HepG2 (cell line): Measurements from ENCODE around the gene STK38L.

ENCODE experiments used
- CTCF ChIP-seq: sonication (generic); formaldehyde crosslinking; IDR thresholded peaks from 2 replicates; pipeline ENCODE4 v1.5.0; 2020; ENCODE audit warnings: mild to moderate bottlenecking, missing genetic modification reagents, moderate library complexity
- POLR2A ChIP-seq, 2 experiments: IDR thresholded peaks; 2 replicates each; pipeline ENCODE4 v1.6.1; 2011; ENCODE audit warnings: low read depth in 2 of 2, low read length in 2 of 2, mild to moderate bottlenecking in 1 of 2, moderate library complexity in 1 of 2; ENCODE audit not compliant: insufficient read depth in 1 of 2
- ZNF547 ChIP-seq: sonication (generic); formaldehyde crosslinking; IDR thresholded peaks from 2 replicates; pipeline ENCODE4 v1.5.1; 2020; ENCODE audit warnings: mild to moderate bottlenecking, missing genetic modification reagents
- ZNF841 ChIP-seq: sonication (generic); formaldehyde crosslinking; IDR thresholded peaks from 2 replicates; pipeline ENCODE4 v1.8.1; 2023; ENCODE audit warnings: missing genetic modification reagents, borderline replicate concordance

- TF ChIP-seq ZNF841 (CRISPR knock-in tag) (no peak), CTCF (CRISPR knock-in tag) (no peak), POLR2A (IDR thresholded peaks at IDR 0.05; ENCODE audit: insufficient read depth in 1 of 2, low read depth in 2 of 2, low read length in 2 of 2) (no peak), ZNF547 (no peak)
These were observed 87.8 kb downstream of the STK38L start for GRCh38 chr12:27331927-27332324.
